NCI-H446 treated with DMSO at 0.1 percent for 48 hours (cell line): ENCODE data around the gene GNA12.
"Not testable (repeated sequence)": the region's sequence is repeated elsewhere in the genome, so short reads cannot be mapped to it uniquely, and the experiment has no call there.

Source experiments
- DNase-seq: peaks from one replicate; lab custom pipeline; 2025; lab: John Stamatoyannopoulos, UW

The GNA12 gene

GRCh38 chr7:2864999-2865670, 21.0 kb upstream of the GNA12 start:
- DNase-seq = no peak

- DNase-seq = no peak
These were observed 20.3 kb upstream of the GNA12 start for GRCh38 chr7:2864204-2864985.

- DNase-seq = no peak
These were observed 19.5 kb upstream of the GNA12 start for GRCh38 chr7:2863461-2864066.

GRCh38 chr7:2862831-2863361, 18.8 kb upstream of the GNA12 start:
- no peak for DNase-seq

GRCh38 chr7:2861509-2861908, 17.4 kb upstream of the GNA12 start:
- no peak for DNase-seq

- DNase-seq = no peak
These were observed 16.6 kb upstream of the GNA12 start for GRCh38 chr7:2860627-2861133.

- DNase-seq = no peak
These were observed 15.8 kb upstream of the GNA12 start for GRCh38 chr7:2859952-2860351.

- no peak for DNase-seq
These were observed 14.5 kb upstream of the GNA12 start for GRCh38 chr7:2858621-2859020.

- no peak for DNase-seq
These were observed 12.5 kb upstream of the GNA12 start for GRCh38 chr7:2856388-2857169.

- no peak for DNase-seq
These were observed 11.3 kb upstream of the GNA12 start for GRCh38 chr7:2855386-2855785.

GRCh38 chr7:2853552-2853951, 9.4 kb upstream of the GNA12 start:
- DNase-seq = not testable (repeated sequence)

- DNase-seq = no peak
These were observed 9.0 kb upstream of the GNA12 start for GRCh38 chr7:2853147-2853546.

- DNase-seq = no peak
These were observed 7.4 kb upstream of the GNA12 start for GRCh38 chr7:2851497-2851896.

GRCh38 chr7:2849941-2850766, 6.0 kb upstream of the GNA12 start:
- no peak for DNase-seq

GRCh38 chr7:2845034-2845592, 1.0 kb upstream of the GNA12 start:
- DNase-seq = no peak

- no peak for DNase-seq
These were observed 376 bp downstream of the GNA12 start for GRCh38 chr7:2843711-2844152.

GRCh38 chr7:2843191-2843685, 870 bp downstream of the GNA12 start:
- DNase-seq = no peak

- no peak for DNase-seq
These were observed 2.2 kb downstream of the GNA12 start for GRCh38 chr7:2841907-2842306.

GRCh38 chr7:2840458-2840857, 3.6 kb downstream of the GNA12 start:
- DNase-seq = no peak

- peak; percentile 42 for DNase-seq
These were observed 5.1 kb downstream of the GNA12 start for GRCh38 chr7:2838873-2839578.
